H1 (cell line): ENCODE results near the gene FAT1. TPM values are rescaled to one million over a fixed set of nuclear protein-coding genes. Genes with fewer than 3 reads are reported as not detected.

ENCODE experiments used
- CTCF ChIA-PET: fragments of 300-600 bp; sonication (Branson Sonifier 250); formaldehyde crosslinking; loops from one replicate; lab custom pipeline; 2021; ENCODE audit not compliant: partially characterized antibody; lab: Charles Lee
- POLR2A ChIA-PET: fragments of 300-600 bp; sonication (Branson Sonifier 250); formaldehyde crosslinking; loops from one replicate; lab custom pipeline; 2021; ENCODE audit warnings: inconsistent platforms; ENCODE audit not compliant: partially characterized antibody; lab: Charles Lee
- DNase-seq, 2 experiments: peaks; one replicate each; pipeline versions ENCODE4 v3.0.0 to v3.0.0-alpha.2; 2010 to 2022; ENCODE audit warnings: low spot score in 2 of 2, low read depth in 1 of 2, mixed read lengths in 1 of 2
- FAIRE-seq: peaks from 2 replicates; lab custom pipeline; 2011; peaks lifted over from hg19 to GRCh38; lab: Jason Lieb, UNC
- H2AFZ ChIP-seq: 2 replicates; pipeline ENCODE4 v1.8.1; 2012; ENCODE audit warnings: low read length, inconsistent platforms
- H2AK5ac ChIP-seq: 2 replicates; pipeline ENCODE4 v1.6.1; 2013; ENCODE audit warnings: low read depth, low read length
- H2BK120ac ChIP-seq: replicated peaks from 2 replicates; pipeline ENCODE3; 2013; ENCODE audit warnings: low read depth, low read length, inconsistent platforms
- H2BK12ac ChIP-seq: 2 replicates; pipeline ENCODE4 v1.6.1; 2013; ENCODE audit warnings: low read depth, low read length
- H2BK15ac ChIP-seq: 2 replicates; pipeline ENCODE4 v1.6.1; 2013; ENCODE audit warnings: low read length
- H2BK20ac ChIP-seq: 2 replicates; pipeline ENCODE4 v1.6.1; 2013; ENCODE audit warnings: low read length
- H2BK5ac ChIP-seq: 2 replicates; pipeline ENCODE4 v1.6.1; 2013; ENCODE audit warnings: low read depth, low read length
- H3K14ac ChIP-seq: 2 replicates; pipeline ENCODE4 v1.6.1; 2013; ENCODE audit warnings: inconsistent platforms; ENCODE audit not compliant: insufficient read length
- H3K18ac ChIP-seq: 2 replicates; pipeline ENCODE4 v1.6.1; 2013; ENCODE audit warnings: low read length; ENCODE audit errors: extremely low read depth
- H3K23ac ChIP-seq: 2 replicates; pipeline ENCODE4 v1.6.1; 2013; ENCODE audit warnings: inconsistent platforms; ENCODE audit not compliant: insufficient read length
- H3K23me2 ChIP-seq: 2 replicates; pipeline ENCODE4 v1.6.1; 2013; ENCODE audit warnings: low read depth, low read length
- H3K27ac ChIP-seq: 2 replicates; pipeline ENCODE4 v1.6.1; 2011; ENCODE audit warnings: low read depth, low read length, inconsistent platforms
- H3K27me3 ChIP-seq, 4 experiments: replicated peaks in 1 of 4; 1 replicate in 1 of 4; 2 replicates in 3 of 4; pipeline versions ENCODE4 v1.6.1 to v1.8.1; 2011 to 2013; ENCODE audit warnings: low read length in 3 of 4, mild to moderate bottlenecking in 3 of 4, inconsistent platforms in 2 of 4, mixed read lengths in 2 of 4, moderate library complexity in 1 of 4; ENCODE audit not compliant: control insufficient read depth in 3 of 4, insufficient read depth in 3 of 4; ENCODE audit errors: extremely low read depth in 1 of 4
- H3K36me3 ChIP-seq, 4 experiments: 2 replicates each; pipeline versions ENCODE4 v1.6.1 to v1.8.1; 2011 to 2013; ENCODE audit warnings: mild to moderate bottlenecking in 4 of 4, low read length in 3 of 4, moderate library complexity in 2 of 4, control low read depth in 1 of 4, inconsistent platforms in 1 of 4; ENCODE audit not compliant: insufficient read depth in 4 of 4, control insufficient read depth in 2 of 4
- H3K4ac ChIP-seq: replicated peaks from 2 replicates; pipeline ENCODE3; 2013; ENCODE audit warnings: low read length, low read depth, mixed read lengths, inconsistent platforms; ENCODE audit not compliant: insufficient read length
- H3K4me1 ChIP-seq, 4 experiments: replicated peaks in 1 of 4; 1 replicate in 1 of 4; 2 replicates in 3 of 4; pipeline versions ENCODE4 v1.6.1 to v1.8.1; 2011 to 2013; ENCODE audit warnings: low read length in 3 of 4, inconsistent platforms in 2 of 4, mixed read lengths in 1 of 4; ENCODE audit not compliant: insufficient read depth in 4 of 4, control insufficient read depth in 3 of 4
- H3K4me2 ChIP-seq, 2 experiments: 2 replicates each; pipeline versions ENCODE4 v1.6.1 to v1.8.1; 2011 to 2013; ENCODE audit warnings: low read depth in 2 of 2, low read length in 2 of 2, control low read depth in 1 of 2, inconsistent platforms in 1 of 2, mild to moderate bottlenecking in 1 of 2; ENCODE audit not compliant: insufficient read depth in 1 of 2
- H3K4me3 ChIP-seq, 4 experiments: fragments of 200-600, 300-600 bp in 1 of 4; sonication (generic), shearing (Covaris generic), sonication (Bioruptor Twin) in 1 of 4; 2 replicates each; pipeline versions ENCODE4 v1.5.1 to v1.8.1; 2011 to 2016; ENCODE audit warnings: low read length in 4 of 4, low read depth in 3 of 4, control low read depth in 2 of 4, inconsistent platforms in 2 of 4, mild to moderate bottlenecking in 2 of 4, mixed read lengths in 1 of 4, moderate library complexity in 1 of 4; ENCODE audit not compliant: insufficient read depth in 2 of 4; ENCODE audit errors: extremely low read depth in 1 of 4
- H3K56ac ChIP-seq: replicated peaks from 2 replicates; pipeline ENCODE3; 2013; ENCODE audit warnings: low read depth, mild to moderate bottlenecking, mixed read lengths, low read length, inconsistent platforms; ENCODE audit not compliant: insufficient read length
- H3K79me1 ChIP-seq: 2 replicates; pipeline ENCODE4 v1.6.1; 2013; ENCODE audit warnings: low read depth, low read length, control low read depth
- H3K79me2 ChIP-seq, 2 experiments: 2 replicates each; pipeline versions ENCODE4 v1.6.1 to v1.8.1; 2012 to 2013; ENCODE audit warnings: low read length in 2 of 2, mild to moderate bottlenecking in 2 of 2, inconsistent platforms in 1 of 2; ENCODE audit not compliant: insufficient read depth in 2 of 2, control insufficient read depth in 1 of 2
- H3K9ac ChIP-seq, 4 experiments: replicated peaks in 1 of 4; 1 replicate in 1 of 4; 2 replicates in 3 of 4; pipeline versions ENCODE4 v1.6.1 to v1.8.1; 2011 to 2013; ENCODE audit warnings: low read depth in 3 of 4, low read length in 3 of 4, control low read depth in 2 of 4, mild to moderate bottlenecking in 2 of 4, moderate library complexity in 2 of 4, inconsistent platforms in 1 of 4; ENCODE audit errors: extremely low read depth in 1 of 4
- H3K9me3 ChIP-seq, 2 experiments: 2 replicates each; pipeline versions ENCODE4 v1.6.1 to v1.8.1; 2012 to 2013; ENCODE audit warnings: mild to moderate bottlenecking in 2 of 2, moderate library complexity in 2 of 2, control low read depth in 1 of 2, inconsistent platforms in 1 of 2, low read depth in 1 of 2, low read length in 1 of 2, mixed read lengths in 1 of 2; ENCODE audit not compliant: insufficient read depth in 2 of 2
- H4K20me1 ChIP-seq, 2 experiments: replicated peaks in 1 of 2; 2 replicates each; pipeline versions ENCODE3 to v1.8.1; 2011 to 2013; ENCODE audit warnings: inconsistent platforms in 2 of 2, low read length in 2 of 2, mild to moderate bottlenecking in 1 of 2; ENCODE audit not compliant: insufficient read depth in 2 of 2, control insufficient read depth in 1 of 2
- H4K5ac ChIP-seq: 2 replicates; pipeline ENCODE4 v1.6.1; 2013; ENCODE audit warnings: low read length, low read depth, mixed read lengths, inconsistent platforms; ENCODE audit not compliant: insufficient read length
- H4K8ac ChIP-seq: 2 replicates; pipeline ENCODE4 v1.8.0; 2013; ENCODE audit warnings: mild to moderate bottlenecking, moderate library complexity, low read length, inconsistent platforms; ENCODE audit not compliant: insufficient read depth; ENCODE audit errors: extremely low read depth
- H4K91ac ChIP-seq: replicated peaks from 2 replicates; pipeline ENCODE3; 2013; ENCODE audit warnings: low read length, mixed read lengths, inconsistent platforms; ENCODE audit not compliant: insufficient read length
- ASH2L ChIP-seq: fragments of 200-600, 300-600 bp; sonication (generic); IDR thresholded peaks from one replicate; pipeline ENCODE4 v1.7.1; 2017; ENCODE audit warnings: low read length
- CEBPB ChIP-seq: IDR thresholded peaks from 2 replicates; pipeline ENCODE4 v1.6.1; 2012; ENCODE audit warnings: low read depth, low read length
- CHD2 ChIP-seq: IDR thresholded peaks from 2 replicates; pipeline ENCODE4 v1.6.1; 2012; ENCODE audit warnings: low read length, improper control_type of control experiment
- GTF2F1 ChIP-seq: IDR thresholded peaks from 2 replicates; pipeline ENCODE4 v1.6.1; 2012; ENCODE audit warnings: low read depth, low read length, improper control_type of control experiment, borderline replicate concordance
- KDM5A ChIP-seq: fragments of 200-600 bp; IDR thresholded peaks from 2 replicates; pipeline ENCODE4 v1.7.1; 2012; ENCODE audit warnings: mild to moderate bottlenecking, low read length, inconsistent platforms, mixed read lengths
- MAFK ChIP-seq: IDR thresholded peaks from 2 replicates; pipeline ENCODE4 v1.6.1; 2012; ENCODE audit warnings: low read depth, mild to moderate bottlenecking, improper control_type of control experiment, low read length
- POLR2A ChIP-seq, 2 experiments: IDR thresholded peaks; 1 replicate in 1 of 2; 2 replicates in 1 of 2; pipeline ENCODE4 v1.6.1; 2011; ENCODE audit warnings: low read depth in 2 of 2, low read length in 2 of 2, mild to moderate bottlenecking in 2 of 2; ENCODE audit errors: control extremely low read depth in 1 of 2
- SIRT6 ChIP-seq: IDR thresholded peaks from one replicate; pipeline ENCODE4 v1.7.1; 2012; ENCODE audit warnings: low read length, inconsistent platforms
- SP1 ChIP-seq: IDR thresholded peaks from 2 replicates; pipeline ENCODE4 v1.6.1; 2011; ENCODE audit warnings: low read depth, low read length
- SUZ12 ChIP-seq: fragments of 200-600 bp; sonication (generic); IDR thresholded peaks from 2 replicates; pipeline ENCODE4 v1.6.1; 2012; ENCODE audit warnings: mild to moderate bottlenecking, inconsistent platforms, low read length, moderate library complexity, mixed read lengths
- TAF1 ChIP-seq: IDR thresholded peaks from 2 replicates; pipeline ENCODE4 v1.6.1; 2011; ENCODE audit warnings: mild to moderate bottlenecking, low read depth, low read length
- TAF7 ChIP-seq: optimal IDR thresholded peaks from 2 replicates; pipeline ENCODE3; 2011; ENCODE audit warnings: low read depth, mild to moderate bottlenecking, inconsistent platforms, low read length, moderate library complexity, borderline replicate concordance
- TBP ChIP-seq: IDR thresholded peaks from 2 replicates; pipeline ENCODE4 v1.6.1; 2011; ENCODE audit warnings: low read depth, low read length, improper control_type of control experiment
- TCF12 ChIP-seq: IDR thresholded peaks from 2 replicates; pipeline ENCODE4 v1.6.1; 2011; ENCODE audit warnings: low read depth, mild to moderate bottlenecking, low read length
- WGBS, 2 experiments: shearing (Covaris generic) in 1 of 2; methylation state at CpG; one replicate each; pipeline versions ENCODE4 v1.1.6 to v1.1.7; 2013 to 2015; ENCODE audit warnings: low lambda C conversion rate in 2 of 2, mixed read lengths in 2 of 2, inconsistent platforms in 1 of 2, low coverage in 1 of 2, missing lambda C conversion rate in 1 of 2; ENCODE audit not compliant: insufficient replicate concordance in 2 of 2, insufficient coverage in 1 of 2, insufficient read length in 1 of 2; ENCODE audit errors: extremely low coverage in 1 of 2, missing lambda C conversion rate in 1 of 2; 5-methylcytosine and 5-hydroxymethylcytosine counted together
- polyA plus RNA-seq, 7 experiments: library from polyadenylated mRNA; depleted of rRNA in 3 of 7; stranded (reverse) in 5 of 7; unstranded in 2 of 7; fragments of >200 nt in 5 of 7; fragments of 200-250 nt in 2 of 7; gene quantifications; 1 replicate in 5 of 7; 2 replicates in 1 of 7; 4 replicates in 1 of 7; pipeline versions ENCODE4 v1.2.1 to v1.2.3, GENCODE V29; 2011 to 2013; ENCODE audit warnings: missing spikeins in 2 of 7, mixed read lengths in 2 of 7
- total RNA-seq: library from RNA; stranded (reverse); fragmentation: NEBNext Ultra II Directional; extraction: Animal tissue kit (Norgen Biotek cat#: 25700); gene quantifications from 2 replicates; pipeline ENCODE4 v1.2.1, GENCODE V29; 2021
- TF ChIP-seq, protein P1 (sequence below): IDR thresholded peaks from 2 replicates; pipeline ENCODE4 v1.6.1; 2012; ENCODE audit warnings: inconsistent platforms

The FAT1 gene
- total and polyA plus RNA-seq, 2 of the 8 experiments (the other 6 are each of a cell fraction or from before 2014, with no cell fraction given): 94.4 to 137 TPM

DNA sequence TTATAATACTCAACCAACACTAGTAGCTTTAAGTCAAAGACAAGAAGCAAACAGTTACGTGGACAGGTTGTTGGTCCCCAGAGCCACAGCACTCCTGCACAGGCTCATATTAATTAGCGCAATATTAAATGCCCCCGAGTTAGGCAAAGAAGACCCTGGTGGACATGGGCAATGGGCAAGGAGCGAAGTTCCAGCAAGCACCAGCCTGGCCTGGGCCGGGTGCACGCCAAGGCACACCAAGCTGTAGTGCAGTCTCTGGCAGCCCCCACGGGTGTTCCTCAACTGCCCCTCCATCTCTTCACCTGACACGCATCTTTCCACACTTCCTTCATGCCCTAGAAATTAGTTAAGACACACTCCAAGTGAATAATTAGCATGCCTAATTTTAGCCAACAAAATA, 20.1 kb downstream of the FAT1 start:
- CTCF ChIA-PET: interaction anchor here (1.5 kb wide), 1 partner anchor 16 kb away, joined by 15 read pairs; no protein-coding TSS in a partner anchor
- Histone ChIP-seq H2AFZ (no peak overlapping the region), H3K79me2 (peaks cover 43 to 97% of the 10 kb centered on the region in 2 experiments), H3K36me3 (peaks cover 23 to 57% (median 30%) of the 10 kb centered on the region in 4 experiments), H3K27me3 (no peaks in the 10 kb centered on the region), H2AK5ac (no peak overlapping the region; the same call in 1 of the 2 replicates), H3K27ac (no peak overlapping the region), H4K8ac (no peak overlapping the region), H3K23me2 (no peaks in the 10 kb centered on the region), H2BK15ac (no peak overlapping the region), H3K79me1 (peaks cover 23% of the 10 kb centered on the region), H2BK120ac (no peak overlapping the region), H3K14ac (no peak overlapping the region), H3K4ac (no peak overlapping the region), H4K20me1 (peaks cover 14 to 51% of the 10 kb centered on the region in 2 experiments), H3K4me2 (no peak overlapping the region), H3K4me1 (peaks cover 12 to 31% (median 25%) of the 10 kb centered on the region in 4 experiments), H3K4me3 (no peak overlapping the region), H3K56ac (no peak overlapping the region), H2BK12ac (no peak overlapping the region), H4K5ac (no peak overlapping the region), H2BK5ac (no peak overlapping the region), H4K91ac (no peak overlapping the region), H3K23ac (no peak overlapping the region), H3K9me3 (no peaks in the 10 kb centered on the region), H3K18ac (no peak overlapping the region), H2BK20ac (no peak overlapping the region), H3K9ac (no peak overlapping the region)
- POLR2A ChIA-PET: interaction anchor here (1.3 kb wide), 1 partner anchor 21 kb away, joined by 3 read pairs; the partner anchor contains the start of gene FAT1
- DNase-seq: no peak
- FAIRE-seq: no peak
- no peak for TF ChIP-seq TCF12
- no peak for TF ChIP-seq SIRT6
- TF ChIP-seq KDM5A: no peak
- no peak for TF ChIP-seq TBP
- no peak for TF ChIP-seq ASH2L
- no peak for TF ChIP-seq GTF2F1
- TF ChIP-seq CEBPB: no peak
- TF ChIP-seq SP1: no peak
- TF ChIP-seq, protein P1, sequence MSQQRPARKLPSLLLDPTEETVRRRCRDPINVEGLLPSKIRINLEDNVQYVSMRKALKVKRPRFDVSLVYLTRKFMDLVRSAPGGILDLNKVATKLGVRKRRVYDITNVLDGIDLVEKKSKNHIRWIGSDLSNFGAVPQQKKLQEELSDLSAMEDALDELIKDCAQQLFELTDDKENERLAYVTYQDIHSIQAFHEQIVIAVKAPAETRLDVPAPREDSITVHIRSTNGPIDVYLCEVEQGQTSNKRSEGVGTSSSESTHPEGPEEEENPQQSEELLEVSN: no peak
- TF ChIP-seq TAF7: no peak
- TF ChIP-seq POLR2A (IDR thresholded peaks at IDR 0.05; ENCODE audit: control extremely low read depth in 1 of 2, low read depth in 2 of 2, low read length in 2 of 2): no peak
- no peak for TF ChIP-seq SUZ12
- no peak for TF ChIP-seq MAFK
- TF ChIP-seq TAF1: no peak
- TF ChIP-seq CHD2: no peak
- WGBS, 2 experiments: 83% methylated on average over 8 of the region's 8 CpGs; no CpG with 5 or more reads in 1 of the 2 experiments
